Stimulated activated CD4-positive, alpha-beta T cell treated with anti-CD3 and anti-CD28 coated beads, Interleukin-12 subunit alpha, Interleukin-12 subunit beta, amount 100 ng/mL, for 48 hours (primary cell): ENCODE results near the gene SLIT3.
"Not testable (repeated sequence)": the region's sequence is repeated elsewhere in the genome, so short reads cannot be mapped to it uniquely, and the experiment has no call there.

Experiments
- DNase-seq, 3 donors: peaks; one replicate each; pipeline ENCODE4 v3.0.0-alpha.2; 2020; ENCODE audit warnings: low read depth in 2 of 3, low spot score in 1 of 3

The SLIT3 gene

GRCh38 chr5:169149317-169149716 lies 151.6 kb downstream of the SLIT3 start:
- DNase-seq: no peak

DNA sequence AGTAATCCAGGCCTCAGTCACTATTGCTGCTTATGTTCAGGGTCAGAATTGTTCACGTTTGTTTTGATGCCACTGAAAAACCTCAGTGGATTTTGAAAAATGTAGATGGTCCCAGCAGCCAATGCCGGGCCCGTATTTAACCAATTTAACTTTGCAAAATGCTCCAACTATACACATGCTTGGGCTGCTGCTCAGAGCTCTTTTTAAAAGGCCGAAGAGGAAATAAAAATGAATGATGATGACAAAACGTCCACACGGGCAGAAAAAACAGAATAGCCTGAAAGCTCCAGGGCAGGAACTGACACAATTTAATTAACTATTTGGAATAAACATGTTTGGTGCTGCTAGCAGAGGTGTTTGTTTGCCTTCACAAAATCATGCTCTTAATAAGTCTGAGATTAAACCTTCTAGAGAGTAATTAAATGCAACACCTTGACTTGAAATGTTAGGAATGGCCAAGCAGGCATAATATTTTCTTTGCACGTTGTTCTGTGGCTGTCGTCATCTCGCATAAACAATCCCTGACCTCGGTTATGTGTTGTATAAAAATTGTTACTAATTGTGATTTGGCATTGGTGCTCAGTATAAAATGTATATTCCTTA lies 152.7 kb downstream of the SLIT3 start:
- DNase-seq: no peak

DNA sequence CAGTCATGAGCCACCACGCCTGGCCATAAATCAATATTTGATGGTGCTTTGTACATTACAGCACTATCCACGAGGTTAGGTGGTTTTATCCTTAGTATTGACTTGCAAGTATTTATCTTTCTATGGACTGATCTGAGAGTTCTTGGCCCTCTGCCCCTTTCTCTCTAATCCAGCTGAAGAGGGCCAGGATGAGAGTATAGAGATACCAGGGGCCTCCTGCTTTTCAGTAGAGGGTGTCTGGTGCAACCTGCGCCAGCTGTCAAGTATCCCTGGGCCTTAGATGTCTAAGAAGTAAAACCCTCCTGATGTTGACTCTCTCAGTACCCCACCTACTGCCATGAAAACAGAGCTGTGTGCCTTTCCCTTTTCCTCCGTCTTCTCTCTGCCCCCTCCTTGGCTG lies 153.4 kb downstream of the SLIT3 start:
- DNase-seq: no peak

- no peak for DNase-seq
Measured at GRCh38 chr5:169146158-169146557, 154.8 kb downstream of the SLIT3 start.

DNA sequence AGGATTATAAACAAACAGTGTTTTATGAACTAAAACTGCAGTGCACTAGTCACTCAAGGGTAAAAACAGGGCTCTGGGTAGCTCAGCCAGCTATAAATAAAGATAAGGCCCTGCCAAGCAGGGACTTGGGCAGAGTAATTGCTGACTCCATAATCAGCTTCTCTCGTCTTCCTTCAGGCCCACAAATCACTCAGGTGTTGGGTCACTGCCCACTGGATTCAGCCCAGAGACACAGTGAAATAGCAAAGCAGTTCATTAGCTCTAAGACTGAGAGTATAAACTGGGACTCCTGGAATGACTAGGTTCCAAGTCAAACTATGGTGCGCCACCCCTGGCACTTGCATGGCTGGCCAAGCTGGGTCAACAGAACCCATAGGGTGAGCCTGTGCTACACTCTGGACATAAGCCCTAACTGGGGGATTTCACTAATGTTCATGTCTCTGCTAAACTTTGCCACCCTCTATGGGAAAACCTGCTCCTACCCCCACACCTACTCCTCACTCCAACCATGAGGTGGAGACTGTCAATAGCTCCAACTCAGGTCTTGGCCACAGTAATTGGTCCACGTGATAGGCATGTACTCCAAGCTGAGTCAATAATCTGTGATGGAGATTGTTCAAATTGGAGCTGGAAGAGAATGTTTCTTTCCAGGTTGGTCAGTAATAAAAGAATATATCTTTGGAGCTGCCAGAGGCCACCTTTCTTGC lies 158.5 kb downstream of the SLIT3 start:
- no peak for DNase-seq

GRCh38 chr5:169140215-169140614 lies 160.7 kb downstream of the SLIT3 start:
- not testable (repeated sequence) for DNase-seq

- DNase-seq: no peak
Measured at GRCh38 chr5:169139480-169140050, 161.4 kb downstream of the SLIT3 start.

- DNase-seq: no peak
Measured at GRCh38 chr5:169133531-169133930, 167.4 kb downstream of the SLIT3 start.

GRCh38 chr5:169132302-169132660 lies 168.7 kb downstream of the SLIT3 start:
- DNase-seq: no peak

DNA sequence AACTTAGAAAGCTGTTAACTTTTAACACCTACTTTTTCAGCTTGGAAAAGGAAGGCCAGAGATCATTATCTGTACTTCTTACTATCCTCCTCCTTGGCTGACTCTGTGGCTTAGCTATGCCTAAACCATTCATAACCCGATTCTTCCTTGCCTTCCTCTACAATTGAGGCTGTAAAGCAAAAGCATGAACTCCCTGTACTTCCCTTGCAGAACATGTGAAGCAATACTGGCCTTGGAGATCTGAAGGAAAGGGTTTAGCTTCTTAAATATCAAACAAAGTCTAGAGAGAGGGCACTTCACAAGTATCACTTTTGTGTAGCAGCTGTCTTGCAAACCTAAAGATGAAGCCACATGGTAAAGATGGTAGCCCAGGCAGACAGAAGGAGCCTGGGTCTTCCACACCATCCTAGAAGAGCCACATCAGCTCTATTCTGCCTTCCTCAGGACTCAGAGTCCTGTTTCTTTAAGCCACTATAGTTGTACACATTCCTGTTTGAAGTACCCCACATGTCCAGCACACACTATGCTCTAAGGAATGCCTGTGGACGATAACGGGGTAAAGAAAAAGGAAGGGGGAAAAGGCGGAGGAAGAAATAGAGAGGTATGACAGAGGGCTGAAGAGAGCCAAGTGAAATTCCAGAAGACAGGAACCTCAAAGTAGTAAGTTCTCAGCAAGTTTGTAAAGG lies 169.2 kb downstream of the SLIT3 start:
- no peak for DNase-seq

DNA sequence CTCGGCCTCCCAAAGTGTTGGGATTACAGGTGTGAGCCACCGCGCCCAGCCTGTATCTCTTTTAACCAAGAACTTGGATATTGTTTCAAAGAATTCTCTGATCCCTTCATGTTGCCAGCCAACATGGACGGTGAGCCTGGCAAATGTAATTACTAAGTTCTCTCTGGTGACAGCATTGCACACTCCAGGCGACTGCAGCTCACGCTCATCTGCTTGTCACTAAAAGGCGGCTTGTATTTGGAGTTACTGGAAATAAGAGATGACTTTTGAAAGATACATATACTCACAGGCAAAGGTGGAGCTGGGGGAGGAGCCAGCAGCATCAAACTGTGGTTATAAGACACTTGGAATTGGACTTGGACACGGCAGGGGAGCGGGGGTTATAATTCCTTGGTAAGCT lies 172.3 kb downstream of the SLIT3 start:
- no peak for DNase-seq

DNA sequence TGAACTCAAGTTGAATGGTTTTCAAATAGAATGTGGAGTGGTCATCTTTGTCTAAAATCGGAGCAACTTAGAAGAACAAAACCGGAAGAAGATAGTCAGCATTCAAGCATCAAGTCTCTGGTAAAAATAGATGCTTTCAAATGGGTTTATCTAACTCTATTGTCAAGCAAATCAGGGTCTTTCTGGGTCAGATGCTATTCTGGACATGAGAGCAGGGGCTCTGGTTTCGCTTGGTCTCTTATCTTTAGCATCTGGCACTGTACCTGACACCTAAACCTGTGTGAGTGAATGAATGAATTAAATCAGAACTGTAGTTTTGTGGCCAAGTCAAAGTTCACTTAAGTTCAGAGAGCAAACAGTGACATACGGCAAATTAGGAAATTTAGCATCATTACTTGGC lies 173.5 kb downstream of the SLIT3 start:
- no peak for DNase-seq

GRCh38 chr5:169126481-169127021 lies 174.4 kb downstream of the SLIT3 start:
- DNase-seq: no peak

DNA sequence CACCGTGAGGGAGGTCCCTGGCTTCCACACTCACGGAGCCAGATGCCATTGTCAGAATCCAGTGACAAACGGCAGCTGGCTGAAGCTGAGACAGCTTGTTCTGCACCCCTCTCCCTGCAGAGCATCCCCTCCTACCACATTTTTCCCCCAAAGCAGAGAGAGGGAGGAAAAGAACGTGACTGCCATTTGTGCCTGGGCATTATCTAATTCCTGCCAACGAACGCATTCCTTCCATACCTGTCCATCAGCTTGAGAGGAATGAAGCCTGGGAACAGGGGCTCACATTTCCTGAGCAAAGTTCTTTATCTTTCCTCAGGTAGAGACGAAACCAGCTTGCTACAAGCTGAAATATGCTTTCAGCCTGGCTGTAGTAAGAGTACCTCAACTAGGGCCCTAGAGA lies 175.4 kb downstream of the SLIT3 start:
- DNase-seq: no peak

DNA sequence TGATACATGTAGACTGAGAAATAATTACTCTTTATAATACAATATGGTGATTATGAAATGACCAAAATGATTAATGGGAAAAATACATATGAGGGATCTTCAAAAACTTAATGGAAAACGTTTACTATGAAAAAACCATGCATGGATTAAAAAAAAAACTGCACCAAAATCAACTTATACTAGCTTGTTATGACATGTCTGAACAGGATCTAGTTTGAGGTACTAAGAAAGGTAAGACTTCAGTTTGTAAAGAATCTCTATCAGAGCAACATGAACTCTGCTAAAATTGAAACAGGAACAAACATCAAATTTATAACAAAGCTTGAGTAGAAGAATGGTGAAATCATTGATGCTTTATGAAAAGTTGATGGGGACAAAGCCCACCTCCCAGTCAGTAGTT lies 178.0 kb downstream of the SLIT3 start:
- no peak for DNase-seq

DNA sequence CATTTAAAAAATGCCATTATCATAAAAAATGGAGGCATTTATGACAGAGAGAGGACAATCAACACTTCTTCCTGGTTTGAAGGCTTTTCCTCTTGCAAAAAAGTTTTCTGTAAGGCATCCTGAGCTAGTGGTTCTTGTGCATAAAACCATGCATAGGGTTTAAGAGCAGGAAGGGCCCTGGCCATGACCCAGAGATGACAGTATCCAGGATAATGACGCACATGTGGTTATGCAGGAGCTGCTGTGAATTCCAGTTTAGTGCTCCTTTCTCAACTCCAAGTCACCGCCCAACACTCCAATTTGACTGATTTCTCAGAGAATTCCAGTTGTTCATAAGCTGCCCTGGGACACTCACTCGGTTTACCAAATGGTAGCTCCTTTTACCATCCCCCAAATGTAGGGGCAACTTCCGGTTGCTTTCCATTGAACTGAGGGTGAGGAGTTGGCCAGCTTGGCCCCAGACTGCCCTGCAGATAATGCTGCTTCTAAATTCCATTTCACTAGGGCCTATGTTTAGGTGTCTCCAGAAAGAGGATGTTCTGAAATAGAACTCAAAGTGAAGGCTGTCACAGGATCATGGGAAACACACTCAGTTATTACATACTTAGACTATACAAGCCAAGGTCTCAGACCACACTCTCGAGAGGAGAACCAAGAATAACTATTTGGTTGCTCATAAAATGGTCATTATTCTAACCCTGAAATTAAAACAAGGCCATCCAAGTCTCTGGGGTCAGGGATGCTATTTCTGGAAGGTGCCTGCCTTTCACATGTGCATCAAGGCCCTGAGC lies 179.1 kb downstream of the SLIT3 start:
- no peak for DNase-seq

GRCh38 chr5:169119288-169120048 lies 181.5 kb downstream of the SLIT3 start:
- DNase-seq: no peak

DNA sequence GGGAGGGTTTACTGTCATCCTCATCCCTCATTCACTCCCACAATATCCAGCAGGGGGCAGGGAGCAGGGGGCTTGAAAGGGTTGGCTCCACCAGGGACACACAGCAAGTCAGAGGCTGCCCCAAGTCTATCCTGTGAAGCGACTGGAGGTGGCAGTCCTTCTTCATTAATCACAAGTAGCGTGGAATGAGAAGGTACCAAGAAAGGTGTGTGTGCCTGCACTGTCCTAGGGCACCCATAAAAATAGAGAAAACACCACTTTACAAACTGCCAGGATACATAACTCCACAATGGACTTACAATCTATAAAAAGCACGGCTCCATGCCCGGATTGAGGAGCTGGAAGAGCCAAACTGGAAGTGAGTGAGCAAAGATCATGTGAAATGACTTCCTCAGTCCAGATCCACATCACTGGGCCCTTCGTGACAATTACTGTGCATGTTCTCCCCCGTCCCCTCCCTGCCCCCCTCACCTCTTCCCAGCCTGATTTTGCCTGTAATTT lies 183.9 kb downstream of the SLIT3 start:
- no peak for DNase-seq

GRCh38 chr5:169115461-169116124 lies 185.3 kb downstream of the SLIT3 start:
- no peak for DNase-seq
